Thoracic aorta (tissue), 2 donors: ENCODE measurements around the gene FAM163A. TPM values are rescaled to one million over a fixed set of nuclear protein-coding genes. Genes with fewer than 3 reads are reported as not detected.

Experiments used
- ATAC-seq: fragments of 150-250 bp; one replicate; pipeline ENCODE4 v1.8.0; 2017; ENCODE audit warnings: low read depth; ENCODE audit not compliant: insufficient number of reproducible peaks, low FRiP score
- DNase-seq: peaks from one replicate; pipeline ENCODE4 v3.0.0-alpha.2; 2020; ENCODE audit warnings: low spot score
- H3K27ac ChIP-seq, 2 donors: fragments of 200-600 bp; sonication (generic); 1 replicate in 1 of 2; 2 replicates in 1 of 2; pipeline ENCODE4 v1.5.1; 2016; ENCODE audit warnings: mild to moderate bottlenecking in 2 of 2, moderate library complexity in 2 of 2
- H3K27me3 ChIP-seq: fragments of 200-600 bp; sonication (generic); replicated peaks from 2 replicates; pipeline ENCODE4 v1.6.0; 2016; ENCODE audit warnings: mild to moderate bottlenecking; ENCODE audit not compliant: insufficient read depth
- H3K36me3 ChIP-seq: fragments of 200-600 bp; sonication (generic); one replicate; pipeline ENCODE4 v1.5.1; 2016
- H3K4me1 ChIP-seq, 2 donors: fragments of 200-600 bp; sonication (generic); 1 replicate in 1 of 2; 2 replicates in 1 of 2; pipeline versions ENCODE4 v1.5.1 to v1.6.0; 2016; ENCODE audit warnings: low read depth in 2 of 2, mild to moderate bottlenecking in 1 of 2; ENCODE audit not compliant: control insufficient read depth in 1 of 2
- H3K4me3 ChIP-seq: fragments of 200-600 bp; sonication (generic); 2 replicates; pipeline ENCODE4 v1.5.1; 2016; ENCODE audit warnings: mild to moderate bottlenecking
- H3K9me3 ChIP-seq: fragments of 200-600 bp; sonication (generic); 2 replicates; pipeline ENCODE4 v1.5.1; 2016
- total RNA-seq, 2 donors: library from RNA; depleted of rRNA; stranded (reverse); fragments of >200 nt; gene quantifications; one replicate each; pipeline versions ENCODE4 v1.1.0 to v1.2.3, GENCODE V29; 2016
- TF ChIP-seq, protein P1 (sequence below): fragments of 200-600 bp; sonication (generic); IDR thresholded peaks from one replicate; pipeline ENCODE4 v1.5.1; 2019; ENCODE audit warnings: antibody characterized with exemption

The FAM163A gene
- total RNA-seq, 2 donors from 2014 or later: not detected

- H3K36me3 ChIP-seq: no peaks in the 10 kb centered on the region
- no peak overlapping the region for H3K4me3 ChIP-seq
- no peaks in the 10 kb centered on the region for H3K9me3 ChIP-seq
- ATAC-seq (no peak), DNase-seq (no peak)
- TF ChIP-seq, protein P1, sequence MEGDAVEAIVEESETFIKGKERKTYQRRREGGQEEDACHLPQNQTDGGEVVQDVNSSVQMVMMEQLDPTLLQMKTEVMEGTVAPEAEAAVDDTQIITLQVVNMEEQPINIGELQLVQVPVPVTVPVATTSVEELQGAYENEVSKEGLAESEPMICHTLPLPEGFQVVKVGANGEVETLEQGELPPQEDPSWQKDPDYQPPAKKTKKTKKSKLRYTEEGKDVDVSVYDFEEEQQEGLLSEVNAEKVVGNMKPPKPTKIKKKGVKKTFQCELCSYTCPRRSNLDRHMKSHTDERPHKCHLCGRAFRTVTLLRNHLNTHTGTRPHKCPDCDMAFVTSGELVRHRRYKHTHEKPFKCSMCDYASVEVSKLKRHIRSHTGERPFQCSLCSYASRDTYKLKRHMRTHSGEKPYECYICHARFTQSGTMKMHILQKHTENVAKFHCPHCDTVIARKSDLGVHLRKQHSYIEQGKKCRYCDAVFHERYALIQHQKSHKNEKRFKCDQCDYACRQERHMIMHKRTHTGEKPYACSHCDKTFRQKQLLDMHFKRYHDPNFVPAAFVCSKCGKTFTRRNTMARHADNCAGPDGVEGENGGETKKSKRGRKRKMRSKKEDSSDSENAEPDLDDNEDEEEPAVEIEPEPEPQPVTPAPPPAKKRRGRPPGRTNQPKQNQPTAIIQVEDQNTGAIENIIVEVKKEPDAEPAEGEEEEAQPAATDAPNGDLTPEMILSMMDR: no peak
- H3K27me3 ChIP-seq: no peaks in the 10 kb centered on the region
- H3K27ac ChIP-seq: no peak overlapping the region
- H3K4me1 ChIP-seq: no peaks in the 10 kb centered on the region
These were observed 7.5 kb downstream of the FAM163A start for GRCh38 chr1:179750630-179751029.

DNA sequence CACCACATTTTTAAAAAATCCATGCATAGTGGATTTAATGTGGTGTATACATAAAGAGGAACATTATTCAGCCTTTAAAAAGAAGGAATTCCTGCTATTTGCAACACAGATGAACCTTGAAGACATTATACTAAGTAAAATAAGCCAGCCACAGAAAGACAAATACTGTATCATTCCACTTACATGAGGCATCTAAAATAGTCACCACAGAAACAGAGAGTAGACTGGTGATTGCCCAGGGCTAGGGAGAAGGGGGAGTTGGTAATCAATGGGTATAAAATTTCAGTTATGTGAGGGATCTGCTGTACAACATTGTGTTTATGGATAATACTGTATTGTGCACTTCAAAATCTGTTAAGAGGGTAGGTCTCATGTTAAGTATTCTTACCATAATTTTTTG is 10.0 kb downstream of the FAM163A start:
- H3K4me3 ChIP-seq: no peak overlapping the region
- H3K36me3 ChIP-seq: no peaks in the 10 kb centered on the region
- no peaks in the 10 kb centered on the region for H3K9me3 ChIP-seq
- no peak overlapping the region for H3K27ac ChIP-seq
- H3K27me3 ChIP-seq: no peaks in the 10 kb centered on the region
- DNase-seq (no peak), ATAC-seq (no peak)
- TF ChIP-seq, protein P1: no peak
- H3K4me1 ChIP-seq: no peaks in the 10 kb centered on the region

GRCh38 chr1:179754041-179754624 is 11.0 kb downstream of the FAM163A start:
- Histone ChIP-seq H3K4me1 (no peaks in the 10 kb centered on the region), H3K4me3 (no peak overlapping the region), H3K27ac (no peak overlapping the region), H3K36me3 (no peaks in the 10 kb centered on the region), H3K9me3 (no peaks in the 10 kb centered on the region), H3K27me3 (no peaks in the 10 kb centered on the region)
- DNase-seq: no peak
- no peak for ATAC-seq
- TF ChIP-seq, protein P1: no peak

DNA sequence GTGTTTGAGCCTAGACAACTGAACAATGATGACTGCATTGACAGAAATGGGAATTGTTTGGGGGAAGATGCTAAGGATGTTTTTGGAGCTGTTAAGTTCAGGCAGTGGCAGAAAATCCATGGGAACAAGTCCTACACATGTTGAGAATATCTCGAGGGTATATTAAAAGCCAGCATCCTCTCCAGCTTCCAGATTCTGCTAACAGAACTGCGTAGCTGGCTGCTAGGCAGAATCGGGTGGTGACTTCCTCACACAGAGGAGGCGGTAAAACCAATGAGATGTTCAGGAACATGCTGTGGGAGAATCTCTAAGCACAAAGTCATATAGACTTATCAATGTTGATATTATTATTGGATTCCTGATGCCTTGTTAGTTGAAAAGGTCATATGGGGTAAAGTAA is 14.8 kb downstream of the FAM163A start:
- Histone ChIP-seq H3K36me3 (no peaks in the 10 kb centered on the region), H3K27ac (no peak overlapping the region), H3K4me1 (no peaks in the 10 kb centered on the region), H3K9me3 (no peaks in the 10 kb centered on the region), H3K4me3 (no peak overlapping the region), H3K27me3 (no peaks in the 10 kb centered on the region)
- ATAC-seq (no peak), DNase-seq (no peak)
- TF ChIP-seq, protein P1: no peak

GRCh38 chr1:179760521-179760920 is 17.4 kb downstream of the FAM163A start:
- no peaks in the 10 kb centered on the region for H3K36me3 ChIP-seq
- TF ChIP-seq, protein P1: no peak
- no peaks in the 10 kb centered on the region for H3K27me3 ChIP-seq
- no peak for DNase-seq
- no peaks in the 10 kb centered on the region for H3K9me3 ChIP-seq
- H3K4me1 ChIP-seq: no peaks in the 10 kb centered on the region
- H3K4me3 ChIP-seq: no peak overlapping the region
- no peak for ATAC-seq
- H3K27ac ChIP-seq: no peak overlapping the region
